ENCODE results near the gene GLYR1. TPM values are rescaled to one million over a fixed set of nuclear protein-coding genes. Genes with fewer than 3 reads are reported as not detected.

The GLYR1 gene
- total RNA-seq, 1 experiment from 2014 or later = 30.6 TPM

GRCh38 chr16:4894276-4895150, 47.4 kb upstream of the GLYR1 start:
- Histone ChIP-seq H3F3A (ENCODE audit: low read length, unreplicated experiment) (no peaks in the 10 kb centered on the region), H3K27me3 (ENCODE audit: low read length) (no peaks in the 10 kb centered on the region), H3K9me3 (ENCODE audit: low read length) (no peaks in the 10 kb centered on the region), H2AFZ (ENCODE audit: low read length) (no peak overlapping the region), H4K20me1 (ENCODE audit: low read length) (no peaks in the 10 kb centered on the region), H3K36me3 (ENCODE audit: low read depth, low read length) (peaks cover 4% of the 10 kb centered on the region; the same call in 1 of the 2 replicates), H3K4me3 (ENCODE audit: low read length) (no peak overlapping the region), H3K9me2 (replicated peaks; ENCODE audit: low read length) (no peaks in the 10 kb centered on the region), H3K9ac (ENCODE audit: low read length) (no peak overlapping the region), H3K79me2 (ENCODE audit: low read length) (no peaks in the 10 kb centered on the region), H3K4me1 (ENCODE audit: insufficient read depth, low read length) (no peaks in the 10 kb centered on the region), H3K4me2 (ENCODE audit: low read length) (no peak overlapping the region), H3K27ac (ENCODE audit: low read length) (no peak overlapping the region)
- CTCF ChIA-PET = no interaction called here
- POLR2A ChIA-PET (ENCODE audit: unreplicated experiment) = interaction anchor here (0.5 kb wide), 1 partner anchor 160 kb away, joined by 4 read pairs; the partner anchor contains the start of genes ANKS3 and DNAAF8
- ATAC-seq (0 out of 2 replicates have a peak, but pooled peaks have one; percentile 11), DNase-seq (no peak)
- TF ChIP-seq EZH2 (IDR thresholded peaks at IDR 0.05; ENCODE audit: low read length, unreplicated experiment) (no peak), CTCF (conservative IDR thresholded peaks at IDR 0.05; ENCODE audit: low read depth, low read length) (no peak), EZH2phosphoT487 (IDR thresholded peaks at IDR 0.05; ENCODE audit: borderline replicate concordance, low read length) (no peak)
- intact Hi-C loops (cut with micrococcal nuclease) = no loop called here
- no TSS peak for BruUV-seq (replicated peaks)

GRCh38 chr16:4893103-4893862, 46.2 kb upstream of the GLYR1 start:
- Histone ChIP-seq H3F3A (ENCODE audit: low read length, unreplicated experiment) (no peaks in the 10 kb centered on the region), H3K4me3 (ENCODE audit: low read length) (no peak overlapping the region), H3K79me2 (ENCODE audit: low read length) (no peaks in the 10 kb centered on the region), H3K9me2 (replicated peaks; ENCODE audit: low read length) (no peaks in the 10 kb centered on the region), H3K36me3 (ENCODE audit: low read depth, low read length) (peaks cover 4% of the 10 kb centered on the region; the same call in 1 of the 2 replicates), H3K27ac (ENCODE audit: low read length) (no peak overlapping the region), H3K9ac (ENCODE audit: low read length) (no peak overlapping the region), H3K9me3 (ENCODE audit: low read length) (no peaks in the 10 kb centered on the region), H3K27me3 (ENCODE audit: low read length) (no peaks in the 10 kb centered on the region), H2AFZ (ENCODE audit: low read length) (no peak overlapping the region), H4K20me1 (ENCODE audit: low read length) (no peaks in the 10 kb centered on the region), H3K4me1 (ENCODE audit: insufficient read depth, low read length) (no peaks in the 10 kb centered on the region), H3K4me2 (ENCODE audit: low read length) (no peak overlapping the region)
- TF ChIP-seq EZH2phosphoT487 (IDR thresholded peaks at IDR 0.05; ENCODE audit: borderline replicate concordance, low read length) (no peak), EZH2 (IDR thresholded peaks at IDR 0.05; ENCODE audit: low read length, unreplicated experiment) (no peak), CTCF (conservative IDR thresholded peaks at IDR 0.05; ENCODE audit: low read depth, low read length) (no peak)
- intact Hi-C loops (cut with micrococcal nuclease) = no loop called here
- BruUV-seq (replicated peaks) = no TSS peak
- POLR2A ChIA-PET (ENCODE audit: unreplicated experiment) = no interaction called here
- DNase-seq = no peak
- ATAC-seq = no peak
- CTCF ChIA-PET = interaction anchor here (0.6 kb wide), 1 partner anchor 11 kb away, joined by 4 read pairs; no protein-coding TSS in a partner anchor

All from PC-3 (cell line).